ENCODE results near the gene DIAPH3. TPM values are rescaled to one million over a fixed set of nuclear protein-coding genes. Genes with fewer than 3 reads are reported as not detected.

Gene DIAPH3
- total RNA-seq, 4 donors from 2014 or later, result 0.10 to 0.67 TPM; not detected in 2

GRCh38 chr13:59625111-59625510 is 538.6 kb downstream of the DIAPH3 start:
- Histone ChIP-seq H3K9me3 (no peaks in the 10 kb centered on the region), H3K4me1 (no peaks in the 10 kb centered on the region), H3K36me3 (no peaks in the 10 kb centered on the region), H3K4me3 (replicated peaks in 1 of 3) (no peak overlapping the region), H3K27ac (no peak overlapping the region), H3K27me3 (no peaks in the 10 kb centered on the region)
- intact Hi-C loops (cut with DNase I), result no loop called here
- TF ChIP-seq, protein P1, sequence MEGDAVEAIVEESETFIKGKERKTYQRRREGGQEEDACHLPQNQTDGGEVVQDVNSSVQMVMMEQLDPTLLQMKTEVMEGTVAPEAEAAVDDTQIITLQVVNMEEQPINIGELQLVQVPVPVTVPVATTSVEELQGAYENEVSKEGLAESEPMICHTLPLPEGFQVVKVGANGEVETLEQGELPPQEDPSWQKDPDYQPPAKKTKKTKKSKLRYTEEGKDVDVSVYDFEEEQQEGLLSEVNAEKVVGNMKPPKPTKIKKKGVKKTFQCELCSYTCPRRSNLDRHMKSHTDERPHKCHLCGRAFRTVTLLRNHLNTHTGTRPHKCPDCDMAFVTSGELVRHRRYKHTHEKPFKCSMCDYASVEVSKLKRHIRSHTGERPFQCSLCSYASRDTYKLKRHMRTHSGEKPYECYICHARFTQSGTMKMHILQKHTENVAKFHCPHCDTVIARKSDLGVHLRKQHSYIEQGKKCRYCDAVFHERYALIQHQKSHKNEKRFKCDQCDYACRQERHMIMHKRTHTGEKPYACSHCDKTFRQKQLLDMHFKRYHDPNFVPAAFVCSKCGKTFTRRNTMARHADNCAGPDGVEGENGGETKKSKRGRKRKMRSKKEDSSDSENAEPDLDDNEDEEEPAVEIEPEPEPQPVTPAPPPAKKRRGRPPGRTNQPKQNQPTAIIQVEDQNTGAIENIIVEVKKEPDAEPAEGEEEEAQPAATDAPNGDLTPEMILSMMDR (IDR thresholded peaks at IDR 0.05), result no peak
- TF ChIP-seq POLR2A (IDR thresholded peaks at IDR 0.05), result no peak
- WGBS, 2 donors, result 98 to 99% methylated on average over 3 of the region's 3 CpGs
- no peak for DNase-seq

DNA sequence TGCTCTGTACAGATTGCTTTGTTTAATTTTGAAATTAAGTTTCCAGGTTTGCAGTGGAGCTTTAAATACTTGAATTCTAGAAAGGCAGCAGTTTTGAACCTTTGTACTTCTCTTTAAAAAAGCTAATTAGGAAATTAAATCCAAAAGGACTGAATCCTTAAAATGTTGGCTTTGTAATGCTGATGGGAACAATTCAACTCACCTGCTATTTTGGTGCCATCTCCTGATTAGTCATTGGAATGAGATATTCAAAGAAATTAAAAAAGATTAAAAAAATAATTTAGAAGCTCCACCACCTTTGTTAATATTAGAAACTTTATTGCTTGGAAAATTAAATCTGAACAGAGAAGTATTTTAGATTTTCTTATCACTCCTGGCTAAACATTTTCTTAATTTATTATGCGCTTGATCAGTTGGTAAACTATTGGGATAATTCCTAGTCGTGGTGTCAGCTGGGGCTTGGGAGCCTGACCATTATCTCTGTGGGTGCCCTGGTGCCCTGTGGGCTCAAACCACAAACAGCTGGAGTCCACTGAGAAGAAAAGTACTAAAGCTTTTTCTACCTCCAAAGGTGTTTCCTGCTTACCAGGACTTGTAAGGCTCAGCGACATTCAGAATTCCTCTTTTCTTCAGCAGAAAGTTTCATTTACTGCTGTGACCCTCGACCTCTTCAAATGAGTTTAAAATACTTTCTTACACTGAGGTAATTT is 540.4 kb downstream of the DIAPH3 start:
- intact Hi-C loops (cut with DNase I), result no loop called here

GRCh38 chr13:59621773-59622172 is 542.0 kb downstream of the DIAPH3 start:
- TF ChIP-seq, protein P1 (IDR thresholded peaks at IDR 0.05), result no peak
- TF ChIP-seq POLR2A (IDR thresholded peaks at IDR 0.05), result no peak
- H3K4me1 ChIP-seq, result no peaks in the 10 kb centered on the region
- intact Hi-C loops (cut with DNase I), result no loop called here
- no peaks in the 10 kb centered on the region for H3K27me3 ChIP-seq
- no peak for DNase-seq
- no peaks in the 10 kb centered on the region for H3K9me3 ChIP-seq
- H3K27ac ChIP-seq, result no peak overlapping the region
- no peak overlapping the region for H3K4me3 ChIP-seq (replicated peaks in 1 of 3)
- no peaks in the 10 kb centered on the region for H3K36me3 ChIP-seq

More for the DNA sequence above, 540.4 kb downstream of the DIAPH3 start:
- H3K4me1 ChIP-seq, result no peaks in the 10 kb centered on the region
- no peaks in the 10 kb centered on the region for H3K27me3 ChIP-seq
- DNase-seq, result no peak
- 69% methylated on average over 4 of the region's 4 CpGs for WGBS, 2 donors
- no peak overlapping the region for H3K4me3 ChIP-seq (replicated peaks in 1 of 3)
- H3K9me3 ChIP-seq, result no peaks in the 10 kb centered on the region
- H3K36me3 ChIP-seq, result no peaks in the 10 kb centered on the region
- no peak overlapping the region for H3K27ac ChIP-seq
- TF ChIP-seq POLR2A (IDR thresholded peaks at IDR 0.05), result no peak
- TF ChIP-seq, protein P1 (IDR thresholded peaks at IDR 0.05), result no peak

Small RNA genes lying within 50 kb of the gene (small RNA-seq; reads per million reads assigned to genes)
- gene RN7SL375P, result not detected
- gene RNY4P28, result not detected

Other genes with a start within 250 kb of the DIAPH3 start
- 10 to 100 TPM; 28.5 to 47.8 (median 41.3) TPM for gene TDRD3, start 233.3 kb upstream of the DIAPH3 start, total RNA-seq